Activated naive CD4-positive, alpha-beta T cell treated with anti-CD3 and anti-CD28 coated beads, Interleukin-2, amount 50 U/mL, for 24 hours (primary cell): ENCODE data around the gene TGFBR3.
"Not testable (repeated sequence)": the region's sequence is repeated elsewhere in the genome, so short reads cannot be mapped to it uniquely, and the experiment has no call there.

Experiments
- H3K27ac Mint-ChIP-seq: one replicate; pipeline ENCODE4 v1.8.0; 2021; ENCODE audit warnings: mild to moderate bottlenecking, mixed read lengths
- H3K27me3 Mint-ChIP-seq: one replicate; pipeline ENCODE4 v1.8.0; 2021; ENCODE audit warnings: mixed read lengths
- H3K36me3 Mint-ChIP-seq: one replicate; pipeline ENCODE4 v1.8.0; 2021; ENCODE audit warnings: mixed read lengths
- H3K4me1 Mint-ChIP-seq: one replicate; pipeline ENCODE4 v1.8.0; 2021; ENCODE audit warnings: mixed read lengths
- H3K4me3 Mint-ChIP-seq: one replicate; pipeline ENCODE4 v1.8.0; 2021; ENCODE audit warnings: mild to moderate bottlenecking, mixed read lengths
- H3K9me3 Mint-ChIP-seq: one replicate; pipeline ENCODE4 v1.8.0; 2021; ENCODE audit warnings: mixed read lengths

TGFBR3 gene

GRCh38 chr1:91866425-91866824, 19.5 kb downstream of the TGFBR3 start:
- H3K27me3 Mint-ChIP-seq: no peaks in the 10 kb centered on the region
- H3K27ac Mint-ChIP-seq: no peak overlapping the region
- H3K9me3 Mint-ChIP-seq: no peaks in the 10 kb centered on the region
- H3K36me3 Mint-ChIP-seq: no peaks in the 10 kb centered on the region
- H3K4me1 Mint-ChIP-seq: peaks cover 24% of the 10 kb centered on the region
- no peak overlapping the region for H3K4me3 Mint-ChIP-seq

GRCh38 chr1:91864017-91864700, 21.8 kb downstream of the TGFBR3 start:
- no peak overlapping the region for H3K4me3 Mint-ChIP-seq
- H3K27me3 Mint-ChIP-seq: no peaks in the 10 kb centered on the region
- no peak overlapping the region for H3K27ac Mint-ChIP-seq
- peaks cover 3% of the 10 kb centered on the region for H3K36me3 Mint-ChIP-seq
- H3K9me3 Mint-ChIP-seq: no peaks in the 10 kb centered on the region
- peaks cover 8% of the 10 kb centered on the region for H3K4me1 Mint-ChIP-seq

- H3K4me3 Mint-ChIP-seq: no peak overlapping the region
- H3K36me3 Mint-ChIP-seq: peaks cover 3% of the 10 kb centered on the region
- peaks cover 8% of the 10 kb centered on the region for H3K4me1 Mint-ChIP-seq
- no peak overlapping the region for H3K27ac Mint-ChIP-seq
- no peaks in the 10 kb centered on the region for H3K9me3 Mint-ChIP-seq
- H3K27me3 Mint-ChIP-seq: no peaks in the 10 kb centered on the region
Measured at GRCh38 chr1:91863498-91863897, 22.5 kb downstream of the TGFBR3 start.

GRCh38 chr1:91862120-91862519, 23.8 kb downstream of the TGFBR3 start:
- H3K9me3 Mint-ChIP-seq: no peaks in the 10 kb centered on the region
- peaks cover 5% of the 10 kb centered on the region for H3K4me1 Mint-ChIP-seq
- H3K4me3 Mint-ChIP-seq: no peak overlapping the region
- no peaks in the 10 kb centered on the region for H3K27me3 Mint-ChIP-seq
- H3K36me3 Mint-ChIP-seq: peaks cover 3% of the 10 kb centered on the region
- no peak overlapping the region for H3K27ac Mint-ChIP-seq

- H3K27ac Mint-ChIP-seq: no peak overlapping the region
- H3K4me1 Mint-ChIP-seq: no peaks in the 10 kb centered on the region
- no peaks in the 10 kb centered on the region for H3K9me3 Mint-ChIP-seq
- no peak overlapping the region for H3K4me3 Mint-ChIP-seq
- H3K36me3 Mint-ChIP-seq: peaks cover 8% of the 10 kb centered on the region
- H3K27me3 Mint-ChIP-seq: no peaks in the 10 kb centered on the region
Measured at GRCh38 chr1:91857557-91858239, 28.3 kb downstream of the TGFBR3 start.

GRCh38 chr1:91856996-91857395, 29.0 kb downstream of the TGFBR3 start:
- Mint-ChIP-seq H3K36me3 (peaks cover 8% of the 10 kb centered on the region), H3K4me3 (no peak overlapping the region), H3K27ac (no peak overlapping the region), H3K27me3 (no peaks in the 10 kb centered on the region), H3K9me3 (no peaks in the 10 kb centered on the region), H3K4me1 (no peaks in the 10 kb centered on the region)

- no peaks in the 10 kb centered on the region for H3K9me3 Mint-ChIP-seq
- H3K27ac Mint-ChIP-seq: no peak overlapping the region
- peaks cover 4% of the 10 kb centered on the region for H3K4me1 Mint-ChIP-seq
- no peaks in the 10 kb centered on the region for H3K27me3 Mint-ChIP-seq
- H3K4me3 Mint-ChIP-seq: no peak overlapping the region
- peaks cover 7% of the 10 kb centered on the region for H3K36me3 Mint-ChIP-seq
Measured at GRCh38 chr1:91854852-91855534, 31.0 kb downstream of the TGFBR3 start.

GRCh38 chr1:91853397-91853796, 32.6 kb downstream of the TGFBR3 start:
- H3K27me3 Mint-ChIP-seq: no peaks in the 10 kb centered on the region
- H3K36me3 Mint-ChIP-seq: peaks cover 5% of the 10 kb centered on the region
- H3K4me1 Mint-ChIP-seq: peaks cover 4% of the 10 kb centered on the region
- no peak overlapping the region for H3K4me3 Mint-ChIP-seq
- H3K9me3 Mint-ChIP-seq: no peaks in the 10 kb centered on the region
- H3K27ac Mint-ChIP-seq: no peak overlapping the region

- not testable (repeated sequence) for H3K9me3 Mint-ChIP-seq, H3K4me3 Mint-ChIP-seq, H3K27me3 Mint-ChIP-seq, H3K27ac Mint-ChIP-seq, H3K36me3 Mint-ChIP-seq, H3K4me1 Mint-ChIP-seq
Measured at GRCh38 chr1:91852011-91852410, 33.9 kb downstream of the TGFBR3 start.

GRCh38 chr1:91851130-91852010, 34.6 kb downstream of the TGFBR3 start:
- no peak overlapping the region for H3K4me3 Mint-ChIP-seq
- H3K9me3 Mint-ChIP-seq: no peaks in the 10 kb centered on the region
- no peaks in the 10 kb centered on the region for H3K27me3 Mint-ChIP-seq
- H3K36me3 Mint-ChIP-seq: peaks cover 5% of the 10 kb centered on the region
- H3K27ac Mint-ChIP-seq: no peak overlapping the region
- peaks cover 8% of the 10 kb centered on the region for H3K4me1 Mint-ChIP-seq

GRCh38 chr1:91850708-91851107, 35.2 kb downstream of the TGFBR3 start:
- Mint-ChIP-seq H3K36me3 (peaks cover 5% of the 10 kb centered on the region), H3K4me3 (no peak overlapping the region), H3K9me3 (no peaks in the 10 kb centered on the region), H3K27me3 (no peaks in the 10 kb centered on the region), H3K4me1 (peaks cover 8% of the 10 kb centered on the region), H3K27ac (no peak overlapping the region)

- H3K36me3 Mint-ChIP-seq: peaks cover 3% of the 10 kb centered on the region
- no peaks in the 10 kb centered on the region for H3K27me3 Mint-ChIP-seq
- no peaks in the 10 kb centered on the region for H3K9me3 Mint-ChIP-seq
- H3K4me1 Mint-ChIP-seq: peaks cover 17% of the 10 kb centered on the region
- no peak overlapping the region for H3K4me3 Mint-ChIP-seq
- H3K27ac Mint-ChIP-seq: no peak overlapping the region
Measured at GRCh38 chr1:91847851-91848250, 38.1 kb downstream of the TGFBR3 start.

- Mint-ChIP-seq H3K36me3 (peaks cover 6% of the 10 kb centered on the region), H3K4me1 (peaks cover 29% of the 10 kb centered on the region), H3K4me3 (no peak overlapping the region), H3K27ac (no peak overlapping the region), H3K9me3 (no peaks in the 10 kb centered on the region), H3K27me3 (no peaks in the 10 kb centered on the region)
Measured at GRCh38 chr1:91846639-91847013, 39.3 kb downstream of the TGFBR3 start.

- Mint-ChIP-seq H3K4me1 (peaks cover 29% of the 10 kb centered on the region), H3K36me3 (peaks cover 6% of the 10 kb centered on the region), H3K27ac (no peak overlapping the region), H3K27me3 (no peaks in the 10 kb centered on the region), H3K4me3 (no peak overlapping the region), H3K9me3 (no peaks in the 10 kb centered on the region)
Measured at GRCh38 chr1:91846007-91846638, 39.8 kb downstream of the TGFBR3 start.

- H3K27me3 Mint-ChIP-seq: no peaks in the 10 kb centered on the region
- H3K27ac Mint-ChIP-seq: no peak overlapping the region
- H3K9me3 Mint-ChIP-seq: no peaks in the 10 kb centered on the region
- H3K36me3 Mint-ChIP-seq: peaks cover 6% of the 10 kb centered on the region
- no peak overlapping the region for H3K4me3 Mint-ChIP-seq
- H3K4me1 Mint-ChIP-seq: peaks cover 26% of the 10 kb centered on the region
Measured at GRCh38 chr1:91844862-91845528, 41.0 kb downstream of the TGFBR3 start.
